ENCODE results near the gene ZNF627.

The ZNF627 gene

DNA sequence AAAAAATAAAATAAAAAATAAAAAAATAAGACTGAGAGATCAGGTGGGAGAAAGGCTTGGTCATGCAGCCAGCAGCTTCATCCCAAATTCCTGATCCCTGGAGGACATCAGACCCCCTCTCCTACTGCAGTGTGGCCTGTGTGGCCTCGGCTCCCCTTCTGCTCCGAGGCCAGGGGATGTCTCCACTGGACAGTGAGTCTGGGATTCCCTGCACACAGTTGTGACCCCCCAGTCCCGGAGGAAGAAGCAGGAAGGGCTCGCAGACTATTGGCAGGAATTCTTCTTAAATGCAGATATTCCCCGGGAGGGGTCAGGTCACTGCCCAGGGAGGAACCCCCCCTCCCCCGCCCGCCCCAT is 41.9 kb downstream of the ZNF627 start:
- DNase-seq (ENCODE audit: low read depth), result no peak
- TF ChIP-seq CTCF (IDR thresholded peaks at IDR 0.05; ENCODE audit: insufficient read depth, low read depth, low read length, missing control alignments), result no peak
- no peak overlapping the region for H3K4me3 ChIP-seq (ENCODE audit: low read length)

DNA sequence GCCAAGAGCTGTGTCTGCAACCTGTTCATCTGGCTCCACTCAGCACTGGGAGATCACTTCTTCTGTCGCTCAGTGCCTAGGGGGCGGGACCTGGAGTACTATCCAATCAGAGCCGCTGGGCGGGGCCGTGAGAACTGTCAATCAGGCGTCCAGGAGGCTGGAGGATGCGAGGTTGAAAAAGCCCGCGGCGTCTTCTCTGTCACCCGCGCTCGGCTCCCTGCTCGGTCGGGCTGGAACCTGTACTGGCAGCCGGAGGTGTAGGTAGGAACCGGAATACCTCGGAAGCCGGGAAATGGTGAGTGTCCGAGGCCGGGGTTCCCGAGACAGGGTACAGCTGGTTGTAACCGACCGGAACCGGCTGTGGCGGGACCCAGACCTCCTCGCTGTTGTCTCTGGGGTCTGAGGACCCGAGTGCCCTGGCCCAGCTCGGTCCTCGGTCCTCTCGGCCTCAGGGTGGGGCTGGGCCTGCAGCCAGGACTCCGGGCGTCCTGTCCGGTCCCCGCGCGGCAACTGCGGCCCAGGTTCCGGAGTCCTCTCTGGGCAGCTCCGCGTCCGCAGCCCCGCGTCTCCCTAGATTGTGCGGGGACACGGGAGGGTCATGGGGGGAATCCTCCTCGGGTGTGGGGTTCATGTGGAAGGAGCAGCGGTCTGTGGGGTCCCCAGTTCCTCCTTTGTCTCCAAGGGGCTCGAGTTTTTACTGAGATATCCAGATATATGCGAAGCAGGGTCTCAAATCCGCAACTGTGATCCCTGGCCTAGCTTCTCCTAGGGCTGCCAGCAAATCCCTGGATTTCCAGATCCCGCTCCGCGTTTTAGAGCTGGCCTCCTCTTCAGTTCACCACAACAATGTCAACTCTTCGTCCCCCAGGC is 42.6 kb downstream of the ZNF627 start:
- peak overlapping the region; percentile 72 for H3K4me3 ChIP-seq (ENCODE audit: low read length)
- DNase-seq (ENCODE audit: low read depth), result peak; percentile 98
- no peak for TF ChIP-seq CTCF (IDR thresholded peaks at IDR 0.05; ENCODE audit: insufficient read depth, low read depth, low read length, missing control alignments)

DNA sequence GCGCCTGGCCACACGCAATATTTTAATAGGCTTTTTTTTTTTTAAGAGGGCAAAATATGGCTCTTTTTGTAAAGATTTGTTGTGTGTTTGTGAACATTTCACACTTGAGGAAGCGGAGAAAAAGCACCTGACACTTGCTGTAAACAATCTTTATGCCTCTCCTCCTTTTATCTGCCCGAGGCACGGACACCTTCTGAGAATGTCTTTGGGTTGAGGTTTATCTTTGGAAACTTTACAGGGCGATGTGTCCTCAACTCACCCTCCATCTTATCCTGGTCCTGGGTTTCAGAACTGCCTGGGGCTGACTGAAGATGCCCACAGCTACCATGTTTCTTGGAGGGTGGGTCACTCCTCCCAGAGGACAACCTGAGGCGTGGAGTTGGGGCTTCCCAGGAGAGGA is 44.0 kb downstream of the ZNF627 start:
- no peak for TF ChIP-seq CTCF (IDR thresholded peaks at IDR 0.05; ENCODE audit: insufficient read depth, low read depth, low read length, missing control alignments)
- no peak overlapping the region for H3K4me3 ChIP-seq (ENCODE audit: low read length)
- no peak for DNase-seq (ENCODE audit: low read depth)

DNA sequence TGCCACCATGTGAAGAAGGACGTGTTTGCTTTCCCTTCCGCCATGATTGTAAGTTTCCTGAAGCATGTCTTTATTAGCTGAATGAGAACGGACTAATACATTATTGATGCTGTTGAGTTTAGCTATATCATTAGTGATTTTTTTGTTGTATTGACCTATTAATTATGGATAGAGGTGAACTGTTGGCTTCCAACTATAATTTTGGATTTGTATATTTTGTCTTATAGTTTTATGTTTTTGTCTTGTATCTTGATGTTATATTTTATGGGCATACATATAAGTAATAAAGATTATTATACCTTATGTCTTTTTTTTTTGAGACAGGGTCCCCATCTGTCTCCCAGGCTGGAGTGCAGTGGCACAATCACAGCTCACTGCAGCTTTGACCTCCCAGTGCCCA is 45.6 kb downstream of the ZNF627 start:
- DNase-seq (ENCODE audit: low read depth), result no peak
- TF ChIP-seq CTCF (IDR thresholded peaks at IDR 0.05; ENCODE audit: insufficient read depth, low read depth, low read length, missing control alignments), result no peak

DNA sequence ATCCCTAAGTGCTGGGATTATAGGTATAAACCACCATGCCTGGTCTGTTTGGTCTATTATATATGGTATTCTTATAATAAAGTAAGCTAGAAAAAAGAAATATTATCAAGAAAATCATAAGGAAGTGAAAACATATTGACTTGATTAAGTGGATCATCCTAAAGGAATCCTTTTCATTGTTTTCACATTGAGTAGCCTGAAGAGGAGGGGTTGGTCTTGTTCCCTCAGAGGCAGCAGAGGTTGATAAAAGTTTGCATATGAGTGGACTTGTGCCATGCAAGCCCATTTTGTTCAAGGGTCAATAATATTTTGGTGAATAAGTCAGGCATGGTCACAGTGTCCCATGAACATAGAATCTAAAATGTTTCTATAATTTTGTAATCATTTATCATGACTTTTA is 52.7 kb downstream of the ZNF627 start:
- TF ChIP-seq CTCF (IDR thresholded peaks at IDR 0.05; ENCODE audit: insufficient read depth, low read depth, low read length, missing control alignments), result no peak
- no peak for DNase-seq (ENCODE audit: low read depth)
- no peak overlapping the region for H3K4me3 ChIP-seq (ENCODE audit: low read length)

More for the DNA sequence above, 45.6 kb downstream of the ZNF627 start:
- H3K4me3 ChIP-seq (ENCODE audit: low read length), result no peak overlapping the region

DNA sequence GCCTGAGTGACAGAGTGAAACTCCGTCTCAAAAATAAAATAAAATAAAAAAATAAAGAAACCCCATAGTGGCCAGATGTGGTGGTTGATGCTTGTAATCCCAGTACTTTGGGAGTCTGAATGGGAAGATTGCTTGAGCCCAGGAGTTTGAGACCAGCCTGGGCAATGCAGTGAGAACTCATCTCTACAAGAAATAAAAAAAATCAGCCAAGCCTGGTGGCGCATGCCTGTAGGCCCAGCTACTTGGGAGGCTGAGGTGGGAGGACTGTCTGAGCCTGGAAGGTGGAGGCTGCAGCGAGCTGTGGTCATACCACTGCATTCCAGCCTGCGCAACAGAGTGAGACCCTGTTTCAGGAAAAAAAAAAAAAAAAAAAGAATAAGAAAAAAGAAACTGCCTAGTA is 53.8 kb downstream of the ZNF627 start:
- no peak overlapping the region for H3K4me3 ChIP-seq (ENCODE audit: low read length)
- TF ChIP-seq CTCF (IDR thresholded peaks at IDR 0.05; ENCODE audit: insufficient read depth, low read depth, low read length, missing control alignments), result no peak
- no peak for DNase-seq (ENCODE audit: low read depth)

GRCh38 chr19:11652056-11652455 is 54.8 kb downstream of the ZNF627 start:
- no peak for TF ChIP-seq CTCF (IDR thresholded peaks at IDR 0.05; ENCODE audit: insufficient read depth, low read depth, low read length, missing control alignments)
- no peak overlapping the region for H3K4me3 ChIP-seq (ENCODE audit: low read length)
- no peak for DNase-seq (ENCODE audit: low read depth)

All from epithelial cell of esophagus (primary cell).